Right ventricle myocardium superior (tissue), 1 donor: ENCODE results near the gene CES3. TPM values are rescaled to one million over a fixed set of nuclear protein-coding genes. Genes with fewer than 3 reads are reported as not detected.
A peak's percentile ranks its signal among the peaks of the same experiment; 100 is the strongest.

Experiments used
- ATAC-seq: fragments of 200-7000 bp; cut with Tn5 transposase; one replicate; pipeline ENCODE4 v1.9.1; 2020; ENCODE audit warnings: mild to moderate bottlenecking; ENCODE audit not compliant: poor library complexity
- DNase-seq: peaks from one replicate; pipeline ENCODE4 v3.0.0-alpha.2; 2020
- intact Hi-C: fragments of 100-400 bp; cut with DNase I; formaldehyde crosslinking; loops from one replicate; pipeline ENCODE4 v1.11.2; 2022
- total RNA-seq: library from RNA; stranded (reverse); fragmentation: NEBNext Ultra II Directional; extraction: Animal tissue kit (Norgen Biotek cat#: 25700); gene quantifications from one replicate; pipeline ENCODE4 v1.2.1, GENCODE V29; 2021
- donor health status: DM: no; HTN: yes; CAD: no; lungs with severe emphysema.

Gene CES3
- total RNA-seq, 1 donor from 2014 or later = 2.0 TPM

- DNase-seq (no peak), ATAC-seq (no peak)
- intact Hi-C loops = no loop called here
Measured at GRCh38 chr16:67014634-67015312, 53.7 kb downstream of the CES3 start.

GRCh38 chr16:67015313-67015731, 54.3 kb downstream of the CES3 start:
- DNase-seq = no peak
- intact Hi-C loops = no loop called here
- no peak for ATAC-seq

DNA sequence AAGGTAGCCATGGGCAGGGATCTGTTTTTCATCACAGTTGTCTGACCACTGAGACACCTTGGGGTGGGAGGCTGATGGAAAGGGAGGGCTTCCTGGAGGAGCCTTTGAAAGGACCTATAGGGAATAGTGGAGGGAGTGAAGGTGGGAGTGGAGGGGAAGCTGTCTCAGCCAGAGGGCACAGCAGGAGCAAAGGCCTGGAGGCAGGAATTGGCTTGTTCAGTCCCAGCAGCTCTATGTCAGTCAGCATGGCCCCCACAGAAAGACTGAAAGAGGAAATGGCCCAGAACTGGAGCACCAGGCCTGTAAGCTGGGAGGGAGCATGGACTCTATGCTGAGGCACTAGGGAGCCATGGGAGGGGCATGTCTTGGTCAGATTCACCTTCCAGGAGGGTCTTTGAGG, 55.1 kb downstream of the CES3 start:
- DNase-seq (no peak), ATAC-seq (no peak)
- intact Hi-C loops = no loop called here

DNA sequence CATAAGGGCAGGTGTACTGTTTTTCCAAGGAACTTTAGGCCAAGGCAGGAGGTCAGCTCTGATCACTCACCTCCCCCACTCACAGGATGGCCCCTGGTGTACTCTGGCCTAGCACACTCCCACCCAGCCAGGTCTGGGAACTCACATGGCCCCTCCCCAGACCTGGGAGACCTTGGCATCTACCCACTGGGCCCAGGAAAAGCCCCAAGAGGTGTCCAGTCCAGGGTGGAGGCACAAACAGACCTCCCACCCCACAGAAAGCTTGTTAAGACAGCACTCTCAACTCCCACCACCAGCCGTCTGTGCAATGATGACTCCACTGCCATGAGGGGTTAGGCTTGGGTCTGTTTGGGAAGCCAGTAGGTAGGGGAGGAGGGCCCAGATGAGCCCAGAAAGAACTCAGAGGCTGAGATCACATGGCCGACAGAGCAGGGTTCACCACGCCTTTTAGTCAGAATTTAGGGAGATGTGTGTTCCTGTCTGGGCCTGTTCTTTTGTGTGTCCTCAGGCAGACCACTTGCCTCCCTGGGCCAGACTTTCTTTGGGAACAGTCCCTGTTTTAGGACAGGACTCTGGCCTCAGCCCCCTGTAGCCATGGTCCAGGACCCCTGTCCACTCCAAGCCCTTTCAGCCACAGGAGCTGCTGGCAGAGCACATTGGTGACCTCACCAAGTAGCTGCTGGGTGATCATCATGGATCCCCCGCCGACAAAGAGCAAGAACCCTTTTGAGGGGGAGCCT, 55.8 kb downstream of the CES3 start:
- no peak for ATAC-seq
- intact Hi-C loops = no loop called here
- no peak for DNase-seq

DNA sequence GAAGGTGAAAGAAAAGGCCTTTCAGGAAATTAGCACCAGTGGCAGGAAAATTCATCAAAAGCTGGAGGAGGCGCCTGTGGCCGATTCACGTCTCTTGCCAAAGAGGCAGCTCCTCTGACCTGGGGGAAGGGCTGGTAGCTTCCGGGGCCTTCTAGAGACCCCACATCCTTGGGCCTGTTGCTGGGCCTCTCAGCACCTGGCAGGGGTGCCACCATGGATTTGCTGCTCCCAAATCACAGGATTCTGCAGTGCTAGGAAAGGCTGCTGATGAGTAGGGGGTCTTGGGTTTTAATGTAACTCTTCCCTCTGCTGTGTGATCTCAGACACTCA, 56.3 kb downstream of the CES3 start:
- no peak for DNase-seq
- no peak for ATAC-seq
- intact Hi-C loops = no loop called here

- DNase-seq (peak; percentile 55), ATAC-seq (no peak)
- intact Hi-C loops = no loop called here
Measured at GRCh38 chr16:67017810-67018488, 56.9 kb downstream of the CES3 start.

DNA sequence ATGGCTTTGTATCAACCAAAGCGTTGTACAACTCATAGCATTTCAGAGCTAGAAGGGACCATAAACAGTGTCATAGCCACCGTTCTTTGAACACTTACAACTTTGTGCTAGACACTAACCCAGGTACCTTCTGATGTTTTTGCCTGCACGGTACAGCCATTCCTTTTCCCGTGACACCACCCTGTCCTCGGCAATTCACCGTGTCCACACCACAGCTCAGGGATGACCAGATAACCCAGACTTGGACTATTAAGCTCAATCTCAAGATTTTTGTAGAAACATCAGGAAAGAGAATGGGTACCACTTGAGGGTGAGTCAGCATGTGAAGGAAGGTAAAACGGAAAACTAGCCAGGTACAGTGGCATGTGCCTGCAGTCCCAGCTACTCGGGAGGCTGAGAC, 58.1 kb downstream of the CES3 start:
- intact Hi-C loops = no loop called here

GRCh38 chr16:67021321-67021720, 60.3 kb downstream of the CES3 start:
- intact Hi-C loops = no loop called here
- DNase-seq = no peak
- no peak for ATAC-seq

More for the DNA sequence above, 58.1 kb downstream of the CES3 start:
- no peak for DNase-seq
- ATAC-seq = no peak

DNA sequence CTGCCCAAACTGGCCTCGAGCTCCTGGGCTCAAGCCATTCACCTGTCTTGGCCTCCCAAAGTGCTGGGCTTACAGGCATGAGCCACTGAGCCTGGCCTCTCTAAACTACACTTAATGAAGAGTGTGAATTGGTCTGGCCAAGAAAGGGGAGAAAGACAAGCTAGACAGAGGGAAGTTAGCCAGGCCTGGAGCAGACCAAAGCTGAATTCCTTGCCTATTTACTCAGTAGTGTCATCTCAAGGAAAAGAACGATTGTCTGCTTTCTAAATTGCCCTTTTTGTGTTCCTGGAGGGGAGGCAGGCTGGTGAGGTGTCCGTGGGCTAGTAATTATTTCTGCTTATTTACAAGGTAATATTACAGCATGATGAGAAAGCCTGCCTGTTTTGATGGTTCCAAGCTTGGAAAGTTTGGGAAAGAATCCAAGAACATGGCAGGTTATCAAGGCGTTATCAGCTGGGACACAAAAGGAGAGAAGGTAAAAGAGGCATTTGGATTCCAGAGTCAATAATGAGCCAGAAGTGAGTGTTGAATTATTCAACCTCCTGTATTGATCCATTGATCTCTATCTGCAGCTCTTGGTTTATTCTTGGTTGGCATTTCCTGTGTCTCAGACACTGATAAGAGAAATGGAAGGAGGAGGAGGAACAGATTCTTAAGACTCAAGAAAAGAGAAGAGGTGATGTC, 61.6 kb downstream of the CES3 start:
- no peak for ATAC-seq
- intact Hi-C loops = no loop called here
- DNase-seq = no peak

DNA sequence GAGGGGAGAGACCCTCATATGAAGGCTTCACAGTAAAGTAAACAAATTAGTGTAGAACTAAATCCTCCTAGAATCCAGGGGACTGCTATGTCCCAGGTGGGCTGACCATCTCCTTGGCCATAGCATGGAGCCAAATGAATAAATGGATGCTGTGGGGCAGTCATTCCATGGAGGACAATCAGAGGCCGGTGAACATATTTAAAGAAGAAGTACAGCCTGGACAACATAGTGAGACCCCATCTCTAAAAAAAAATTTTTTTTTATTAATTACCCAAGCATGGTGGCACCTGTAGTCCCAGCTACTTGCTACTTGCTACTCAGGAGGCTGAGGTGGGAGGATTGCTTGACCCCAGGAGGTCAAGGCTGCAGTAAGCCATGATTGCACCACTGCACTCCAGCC, 62.6 kb downstream of the CES3 start:
- intact Hi-C loops = no loop called here
- DNase-seq (no peak), ATAC-seq (no peak)

Other genes starting within 250 kb of the CES3 start
- 66.9 TPM for gene DYNC1LI2, start 209.7 kb upstream of the CES3 start, total RNA-seq
- gene TERB1, start 159.7 kb upstream of the CES3 start, total RNA-seq = not detected
- 31.4 TPM for gene NAE1, start 130.3 kb upstream of the CES3 start, total RNA-seq
- not detected for gene CA7, start 116.9 kb upstream of the CES3 start, total RNA-seq
- gene PDP2, start 80.8 kb upstream of the CES3 start, total RNA-seq = 3.3 TPM
- gene CDH16, start 42.4 kb upstream of the CES3 start, total RNA-seq = 0.13 TPM
- 95.4 TPM for gene RRAD, start 35.7 kb upstream of the CES3 start, total RNA-seq
- 103 TPM for gene CIAO2B, start 26.9 kb upstream of the CES3 start, total RNA-seq
- 114 TPM for gene CES2, start 25.8 kb upstream of the CES3 start, total RNA-seq
- 6.2 TPM for gene CES4A, start 27.3 kb downstream of the CES3 start, total RNA-seq
- gene CBFB, start 67.9 kb downstream of the CES3 start, total RNA-seq = 23.1 TPM
- gene PHAF1, start 148.7 kb downstream of the CES3 start, total RNA-seq = 11.7 TPM
- 8.1 TPM for gene B3GNT9, start 189.7 kb downstream of the CES3 start, total RNA-seq
- gene TRADD, start 198.6 kb downstream of the CES3 start, total RNA-seq = 9.0 TPM
- 9.5 TPM for gene FBXL8, start 198.7 kb downstream of the CES3 start, total RNA-seq
- gene HSF4, start 203.5 kb downstream of the CES3 start, total RNA-seq = 62.9 TPM
- 105 TPM for gene NOL3, start 209.3 kb downstream of the CES3 start, total RNA-seq
- gene MATCAP1, start 222.7 kb downstream of the CES3 start, total RNA-seq = 7.7 TPM
- 2.3 TPM for gene EXOC3L1, start 228.9 kb downstream of the CES3 start, total RNA-seq
- 34.8 TPM for gene E2F4, start 230.9 kb downstream of the CES3 start, total RNA-seq
- 0.54 TPM for gene ELMO3, start 237.9 kb downstream of the CES3 start, total RNA-seq